H9 (cell line): ENCODE measurements around the gene ST8SIA6. TPM values are rescaled to one million over a fixed set of nuclear protein-coding genes. Genes with fewer than 3 reads are reported as not detected.
A peak's percentile ranks its signal among the peaks of the same experiment; 100 is the strongest.

ENCODE experiments used
- DNase-seq: peaks from one replicate; pipeline ENCODE4 v3.0.0-alpha.2; 2017
- H2AFZ ChIP-seq: one replicate; pipeline ENCODE4 v1.6.1; 2013; ENCODE audit warnings: mild to moderate bottlenecking, low read length, control low read depth, moderate library complexity
- H2AK5ac ChIP-seq: 2 replicates; pipeline ENCODE4 v1.6.1; 2013; ENCODE audit warnings: low read length, control low read depth, mixed read lengths; ENCODE audit not compliant: insufficient read length
- H2BK120ac ChIP-seq: one replicate; pipeline ENCODE4 v1.6.1; 2013; ENCODE audit warnings: low read depth, mild to moderate bottlenecking, low read length, control low read depth, inconsistent platforms; ENCODE audit not compliant: poor library complexity, severe bottlenecking
- H2BK12ac ChIP-seq: 2 replicates; pipeline ENCODE4 v1.6.1; 2013; ENCODE audit warnings: low read length, control low read depth, mixed read lengths, low read depth; ENCODE audit not compliant: insufficient read length
- H2BK15ac ChIP-seq: 2 replicates; pipeline ENCODE4 v1.6.1; 2013; ENCODE audit warnings: low read depth, low read length, control low read depth
- H2BK20ac ChIP-seq: one replicate; pipeline ENCODE4 v1.6.1; 2013; ENCODE audit warnings: low read depth, mild to moderate bottlenecking, low read length, control low read depth, inconsistent platforms; ENCODE audit not compliant: poor library complexity, severe bottlenecking
- H2BK5ac ChIP-seq: 2 replicates; pipeline ENCODE4 v1.6.1; 2013; ENCODE audit warnings: low read length, control low read depth, mixed read lengths; ENCODE audit not compliant: insufficient read length
- H3K14ac ChIP-seq: 2 replicates; pipeline ENCODE4 v1.6.1; 2013; ENCODE audit warnings: low read length, control low read depth; ENCODE audit not compliant: insufficient read depth
- H3K18ac ChIP-seq: 2 replicates; pipeline ENCODE4 v1.6.1; 2013; ENCODE audit warnings: low read depth, mild to moderate bottlenecking, mixed read lengths, low read length, control low read depth; ENCODE audit not compliant: insufficient read length
- H3K23ac ChIP-seq: 2 replicates; pipeline ENCODE4 v1.6.1; 2013; ENCODE audit warnings: low read length, control low read depth, mixed read lengths, low read depth; ENCODE audit not compliant: insufficient read length
- H3K23me2 ChIP-seq: 2 replicates; pipeline ENCODE4 v1.6.1; 2013; ENCODE audit warnings: low read depth, mild to moderate bottlenecking, mixed read lengths, low read length, control low read depth; ENCODE audit not compliant: insufficient read length, poor library complexity, severe bottlenecking
- H3K27ac ChIP-seq: 2 replicates; pipeline ENCODE4 v1.5.1; 2013; ENCODE audit warnings: low read length, control low read depth, mixed read lengths, low read depth; ENCODE audit not compliant: insufficient read length
- H3K27me3 ChIP-seq: 2 replicates; pipeline ENCODE4 v1.6.1; 2013; ENCODE audit warnings: low read length, control low read depth, inconsistent platforms; ENCODE audit not compliant: insufficient read depth
- H3K4ac ChIP-seq: 2 replicates; pipeline ENCODE4 v1.6.1; 2013; ENCODE audit warnings: low read depth, mild to moderate bottlenecking, control low read depth, inconsistent platforms, low read length, moderate library complexity
- H3K4me1 ChIP-seq: 2 replicates; pipeline ENCODE4 v1.6.1; 2013; ENCODE audit warnings: low read length, control low read depth, inconsistent platforms; ENCODE audit not compliant: insufficient read depth
- H3K4me2 ChIP-seq: 2 replicates; pipeline ENCODE4 v1.6.1; 2013; ENCODE audit warnings: low read length, control low read depth, mixed read lengths; ENCODE audit not compliant: insufficient read length, insufficient read depth
- H3K56ac ChIP-seq: 2 replicates; pipeline ENCODE4 v1.6.1; 2013; ENCODE audit warnings: low read depth, mild to moderate bottlenecking, mixed read lengths, low read length, control low read depth; ENCODE audit not compliant: insufficient read length
- H3K79me1 ChIP-seq: 2 replicates; pipeline ENCODE4 v1.6.1; 2013; ENCODE audit warnings: low read depth, mild to moderate bottlenecking, moderate library complexity, low read length, control low read depth, inconsistent platforms; ENCODE audit not compliant: insufficient read depth, poor library complexity, severe bottlenecking
- H3K79me2 ChIP-seq: 2 replicates; pipeline ENCODE4 v1.6.1; 2013; ENCODE audit warnings: low read length, control low read depth, inconsistent platforms; ENCODE audit not compliant: insufficient read depth
- H3K9ac ChIP-seq: 2 replicates; pipeline ENCODE4 v1.6.1; 2013; ENCODE audit warnings: low read length, control low read depth, mixed read lengths; ENCODE audit not compliant: insufficient read length; ENCODE audit errors: extremely low read depth
- H3K9me3 ChIP-seq: one replicate; pipeline ENCODE4 v1.6.1; 2013; ENCODE audit warnings: low read depth, low read length, inconsistent platforms; ENCODE audit not compliant: control insufficient read depth
- H3T11ph ChIP-seq: one replicate; pipeline ENCODE4 v1.6.1; 2013; ENCODE audit warnings: mild to moderate bottlenecking, low read length, control low read depth, inconsistent platforms
- H4K20me1 ChIP-seq: one replicate; pipeline ENCODE4 v1.6.1; 2013; ENCODE audit not compliant: control insufficient read depth, insufficient read length, insufficient read depth
- H4K5ac ChIP-seq: 2 replicates; pipeline ENCODE4 v1.6.1; 2013; ENCODE audit warnings: low read depth, mild to moderate bottlenecking, mixed read lengths, low read length, control low read depth; ENCODE audit not compliant: insufficient read length
- H4K8ac ChIP-seq: replicated peaks from 2 replicates; pipeline ENCODE4 v1.6.1; 2013; ENCODE audit warnings: low read length, control low read depth, mixed read lengths, low read depth; ENCODE audit not compliant: insufficient read length
- H4K91ac ChIP-seq: 2 replicates; pipeline ENCODE4 v1.6.1; 2013; ENCODE audit warnings: low read depth, mild to moderate bottlenecking, moderate library complexity, mixed read lengths, low read length, control low read depth; ENCODE audit not compliant: insufficient read length
- H3K27ac Mint-ChIP-seq, 3 experiments: 2 replicates in 2 of 3; 3 replicates in 1 of 3; pipeline ENCODE4 v1.8.0; 2020 to 2021; ENCODE audit warnings: mixed read lengths in 3 of 3, mild to moderate bottlenecking in 1 of 3, moderate library complexity in 1 of 3
- H3K27me3 Mint-ChIP-seq: 2 replicates; pipeline ENCODE4 v1.8.0; 2021; ENCODE audit warnings: low read depth, mild to moderate bottlenecking, moderate library complexity, mixed read lengths
- H3K36me3 Mint-ChIP-seq, 3 experiments: 2 replicates in 2 of 3; 3 replicates in 1 of 3; pipeline ENCODE4 v1.8.0; 2020 to 2021; ENCODE audit warnings: low read depth in 3 of 3, mixed read lengths in 3 of 3; ENCODE audit not compliant: insufficient read depth in 1 of 3
- H3K4me1 Mint-ChIP-seq, 2 experiments: 2 replicates each; pipeline ENCODE4 v1.8.0; 2020; ENCODE audit warnings: mixed read lengths in 2 of 2
- H3K4me3 Mint-ChIP-seq, 2 experiments: 2 replicates in 1 of 2; 3 replicates in 1 of 2; pipeline ENCODE4 v1.8.0; 2020 to 2021; ENCODE audit warnings: mild to moderate bottlenecking in 2 of 2, mixed read lengths in 2 of 2, moderate library complexity in 1 of 2
- H3K9me3 Mint-ChIP-seq, 2 experiments: 2 replicates in 1 of 2; 3 replicates in 1 of 2; pipeline ENCODE4 v1.8.0; 2020; ENCODE audit warnings: mild to moderate bottlenecking in 2 of 2, mixed read lengths in 2 of 2, moderate library complexity in 1 of 2
- CTCF ChIP-seq: fragments of 200-600 bp; sonication (generic); conservative IDR thresholded peaks from 3 replicates; pipeline ENCODE4 v1.8.0; 2021; ENCODE audit warnings: antibody characterized with exemption, mild to moderate bottlenecking
- WGBS: extraction: QIAGEN DNeasy Blood & Tissue Kit; methylation state at CpG from one replicate; pipeline ENCODE4 v1.1.7; 2013; ENCODE audit warnings: missing lambda C conversion rate, low lambda C conversion rate, mixed read lengths; ENCODE audit not compliant: insufficient read length; ENCODE audit errors: extremely low coverage; 5-methylcytosine and 5-hydroxymethylcytosine counted together
- total RNA-seq: library from RNA; stranded (reverse); gene quantifications from 2 replicates; pipeline ENCODE4 v1.2.1, GENCODE V29; 2021

Gene ST8SIA6
- total RNA-seq, 1 experiment from 2014 or later = 0.37 TPM

- no CpG with 5 or more reads among the region's 1 CpG for whole genome bisulfite sequencing
- DNase-seq = no peak
- H3K18ac ChIP-seq = no peak overlapping the region
- no peaks in the 10 kb centered on the region for H3K27me3 ChIP-seq
- H2BK15ac ChIP-seq = no peak overlapping the region
- H2AFZ ChIP-seq = no peak overlapping the region
- H2AK5ac ChIP-seq = no peak overlapping the region
- H3K23me2 ChIP-seq = no peaks in the 10 kb centered on the region
- no peak overlapping the region for H4K8ac ChIP-seq
- no peaks in the 10 kb centered on the region for H3K79me2 ChIP-seq
- H4K20me1 ChIP-seq = no peaks in the 10 kb centered on the region
- Mint-ChIP-seq H3K4me3 (no peak overlapping the region), H3K4me1 (peaks cover 27% of the 10 kb centered on the region in 2 experiments), H3K36me3 (no peaks in the 10 kb centered on the region), H3K27me3 (no peaks in the 10 kb centered on the region), H3K27ac (peak overlapping the region in 1 of 3 experiments; percentile 54; a peak in 1 of 7 replicates), H3K9me3 (peaks cover 2 to 3% of the 10 kb centered on the region in 2 experiments; a peak in 2 of 5 replicates)
- H2BK20ac ChIP-seq = no peak overlapping the region
- H3K56ac ChIP-seq = no peak overlapping the region
- no peaks in the 10 kb centered on the region for H3K79me1 ChIP-seq
- H3K14ac ChIP-seq = no peak overlapping the region
- H3K23ac ChIP-seq = no peak overlapping the region
- no peak overlapping the region for H3K4ac ChIP-seq
- H2BK12ac ChIP-seq = no peak overlapping the region
- no peak overlapping the region for H2BK5ac ChIP-seq
- H3K27ac ChIP-seq = no peak overlapping the region
- no peak overlapping the region for H4K91ac ChIP-seq
- TF ChIP-seq CTCF = no peak
- H4K5ac ChIP-seq = no peak overlapping the region
- peaks cover 2% of the 10 kb centered on the region; the same call in 1 of the 2 replicates for H3K4me1 ChIP-seq
- no peak overlapping the region for H3K4me2 ChIP-seq
- no peaks in the 10 kb centered on the region for H3K9me3 ChIP-seq
- no peak overlapping the region for H3K9ac ChIP-seq
- no peak overlapping the region for H2BK120ac ChIP-seq
- no peak overlapping the region for H3T11ph ChIP-seq
Observed at GRCh38 chr10:17380016-17380415, 74.4 kb downstream of the ST8SIA6 start.
